Fibroblast of lung (primary cell): ENCODE data around the gene AFF2. TPM values are rescaled to one million over a fixed set of nuclear protein-coding genes. Genes with fewer than 3 reads are reported as not detected.
A peak's percentile ranks its signal among the peaks of the same experiment; 100 is the strongest.

Source experiments
- DNase-seq, 2 donors: peaks; one replicate each; pipeline versions ENCODE4 v3.0.0 to v3.0.0-alpha.2; 2010; ENCODE audit warnings: low read depth in 2 of 2
- H2AFZ ChIP-seq: 2 replicates; pipeline ENCODE4 v1.5.1; 2012; ENCODE audit warnings: low read length, control low read depth, inconsistent platforms
- H3K27ac ChIP-seq: 2 replicates; pipeline ENCODE4 v1.5.1; 2011; ENCODE audit warnings: low read length, control low read depth; ENCODE audit not compliant: insufficient read depth
- H3K27me3 ChIP-seq: 2 replicates; pipeline ENCODE4 v1.5.1; 2011; ENCODE audit warnings: mild to moderate bottlenecking, low read length; ENCODE audit not compliant: control insufficient read depth, insufficient read depth
- H3K36me3 ChIP-seq: 2 replicates; pipeline ENCODE4 v1.5.1; 2011; ENCODE audit warnings: low read length; ENCODE audit not compliant: control insufficient read depth, insufficient read depth
- H3K4me1 ChIP-seq: 2 replicates; pipeline ENCODE4 v1.5.1; 2011; ENCODE audit warnings: low read length; ENCODE audit not compliant: control insufficient read depth, insufficient read depth; ENCODE audit errors: extremely low read depth
- H3K4me2 ChIP-seq: 2 replicates; pipeline ENCODE4 v1.5.1; 2011; ENCODE audit warnings: low read length, control low read depth; ENCODE audit not compliant: insufficient read depth; ENCODE audit errors: extremely low read depth
- H3K4me3 ChIP-seq, 4 experiments: fragments of 200-600 bp in 1 of 4; sonication (generic) in 1 of 4; replicated peaks in 1 of 4; 2 replicates each; pipeline ENCODE4 v1.5.1; 2011 to 2016; ENCODE audit warnings: low read length in 4 of 4, low read depth in 3 of 4, mild to moderate bottlenecking in 3 of 4, control low read depth in 2 of 4, inconsistent platforms in 1 of 4, mixed read lengths in 1 of 4; ENCODE audit not compliant: insufficient read depth in 1 of 4; ENCODE audit errors: control extremely low read depth in 1 of 4
- H3K79me2 ChIP-seq: 2 replicates; pipeline ENCODE4 v1.5.1; 2012; ENCODE audit warnings: mild to moderate bottlenecking, low read length, inconsistent platforms; ENCODE audit not compliant: control insufficient read depth, insufficient read depth
- H3K9ac ChIP-seq: 2 replicates; pipeline ENCODE4 v1.5.1; 2011; ENCODE audit warnings: mild to moderate bottlenecking, low read length, control low read depth; ENCODE audit not compliant: insufficient read depth
- H3K9me3 ChIP-seq: 2 replicates; pipeline ENCODE4 v1.5.1; 2012; ENCODE audit warnings: low read depth, low read length; ENCODE audit not compliant: control insufficient read depth, insufficient read depth
- H4K20me1 ChIP-seq: 2 replicates; pipeline ENCODE4 v1.5.1; 2011; ENCODE audit warnings: low read length; ENCODE audit not compliant: control insufficient read depth, insufficient read depth; ENCODE audit errors: extremely low read depth
- CTCF ChIP-seq, 2 donors: IDR thresholded peaks in 1 of 2; conservative IDR thresholded peaks in 1 of 2; 1 replicate in 1 of 2; 2 replicates in 1 of 2; pipeline ENCODE4 v1.5.1; 2011 to 2012; ENCODE audit warnings: low read length in 2 of 2, control low read depth in 1 of 2, inconsistent platforms in 1 of 2, low read depth in 1 of 2, mild to moderate bottlenecking in 1 of 2
- EZH2 ChIP-seq: IDR thresholded peaks from 2 replicates; pipeline ENCODE4 v1.5.1; 2012; ENCODE audit warnings: low read length, control low read depth, mild to moderate bottlenecking; ENCODE audit errors: missing control alignments
- polyA plus RNA-seq, 2 donors: library from polyadenylated mRNA; depleted of rRNA in 1 of 2; stranded (reverse) in 1 of 2; unstranded in 1 of 2; fragments of >200 nt; gene quantifications; 2 replicates each; pipeline ENCODE4 v1.2.1, GENCODE V29; 2011 to 2012; ENCODE audit warnings: missing spikeins in 1 of 2
- total RNA-seq: library from RNA; depleted of rRNA; stranded (reverse); fragments of >200 nt; gene quantifications from 2 replicates; pipeline ENCODE4 v1.2.1, GENCODE V29; 2014

Gene AFF2
- total and polyA plus RNA-seq, 2 donors (not counting 1 experiment from before 2014, with no cell fraction given), result under 0.01 to 0.05 TPM

- H2AFZ ChIP-seq, result no peak overlapping the region
- H3K36me3 ChIP-seq, result no peaks in the 10 kb centered on the region
- TF ChIP-seq EZH2, result no peak
- TF ChIP-seq CTCF (conservative IDR thresholded peaks at IDR 0.05 in 1 of 2, IDR thresholded peaks at IDR 0.05 in 1 of 2; ENCODE audit: low read depth in 1 of 2, low read length in 2 of 2), result no peak
- H3K9me3 ChIP-seq, result no peaks in the 10 kb centered on the region
- H3K9ac ChIP-seq, result no peak overlapping the region
- H3K4me3 ChIP-seq, result no peak overlapping the region
- no peaks in the 10 kb centered on the region for H3K79me2 ChIP-seq
- no peak overlapping the region for H3K27ac ChIP-seq
- no peaks in the 10 kb centered on the region for H3K27me3 ChIP-seq
- H4K20me1 ChIP-seq, result no peaks in the 10 kb centered on the region
- no peak for DNase-seq
- H3K4me1 ChIP-seq, result no peaks in the 10 kb centered on the region
- H3K4me2 ChIP-seq, result no peak overlapping the region
Observed at GRCh38 chrX:149002320-149002719, 501.9 kb downstream of the AFF2 start.

GRCh38 chrX:149003863-149004660, 503.6 kb downstream of the AFF2 start:
- Histone ChIP-seq H3K27me3 (no peaks in the 10 kb centered on the region), H4K20me1 (no peaks in the 10 kb centered on the region), H3K4me2 (no peak overlapping the region), H2AFZ (no peak overlapping the region), H3K9ac (no peak overlapping the region), H3K9me3 (no peaks in the 10 kb centered on the region), H3K4me1 (no peaks in the 10 kb centered on the region), H3K4me3 (no peak overlapping the region), H3K36me3 (no peaks in the 10 kb centered on the region), H3K27ac (no peak overlapping the region), H3K79me2 (no peaks in the 10 kb centered on the region)
- peak in 1 of 2 donors; percentile 73 for DNase-seq
- no peak for TF ChIP-seq EZH2
- no peak for TF ChIP-seq CTCF (conservative IDR thresholded peaks at IDR 0.05 in 1 of 2, IDR thresholded peaks at IDR 0.05 in 1 of 2; ENCODE audit: low read depth in 1 of 2, low read length in 2 of 2)

- Histone ChIP-seq H4K20me1 (no peaks in the 10 kb centered on the region), H3K4me2 (no peak overlapping the region), H2AFZ (no peak overlapping the region), H3K27ac (no peak overlapping the region), H3K4me1 (no peaks in the 10 kb centered on the region), H3K79me2 (no peaks in the 10 kb centered on the region), H3K9ac (no peak overlapping the region), H3K9me3 (no peaks in the 10 kb centered on the region), H3K36me3 (no peaks in the 10 kb centered on the region), H3K4me3 (no peak overlapping the region), H3K27me3 (no peaks in the 10 kb centered on the region)
- DNase-seq, result no peak
- no peak for TF ChIP-seq EZH2
- TF ChIP-seq CTCF (conservative IDR thresholded peaks at IDR 0.05 in 1 of 2, IDR thresholded peaks at IDR 0.05 in 1 of 2; ENCODE audit: low read depth in 1 of 2, low read length in 2 of 2), result no peak
Observed at GRCh38 chrX:149004936-149005335, 504.5 kb downstream of the AFF2 start.
